Stromal cell of bone marrow (primary cell): ENCODE results near the gene NAV3.

Experiments used
- DNase-seq: peaks from one replicate; pipeline ENCODE4 v3.0.0-alpha.2; 2012; ENCODE audit warnings: low read depth

NAV3 gene

DNA sequence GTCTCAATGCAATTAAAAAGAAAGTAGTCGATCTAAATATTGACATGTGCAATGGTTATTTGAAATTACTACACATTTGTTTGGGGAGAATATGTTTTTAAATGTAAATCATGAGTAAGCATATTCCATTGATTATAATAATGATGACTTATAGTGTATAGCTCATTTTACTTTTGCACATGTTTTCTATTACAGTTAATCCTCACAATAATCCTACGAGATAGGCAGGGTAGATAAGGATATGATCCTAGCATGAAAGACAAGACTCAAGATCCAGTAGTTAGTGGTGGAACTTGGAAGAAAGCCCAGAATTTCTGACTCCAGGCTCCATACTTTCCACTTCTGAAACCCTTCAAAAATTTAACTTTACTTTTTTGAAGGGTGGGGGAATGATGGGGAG, 94.0 kb downstream of the NAV3 start:
- DNase-seq = peak; percentile 47

DNA sequence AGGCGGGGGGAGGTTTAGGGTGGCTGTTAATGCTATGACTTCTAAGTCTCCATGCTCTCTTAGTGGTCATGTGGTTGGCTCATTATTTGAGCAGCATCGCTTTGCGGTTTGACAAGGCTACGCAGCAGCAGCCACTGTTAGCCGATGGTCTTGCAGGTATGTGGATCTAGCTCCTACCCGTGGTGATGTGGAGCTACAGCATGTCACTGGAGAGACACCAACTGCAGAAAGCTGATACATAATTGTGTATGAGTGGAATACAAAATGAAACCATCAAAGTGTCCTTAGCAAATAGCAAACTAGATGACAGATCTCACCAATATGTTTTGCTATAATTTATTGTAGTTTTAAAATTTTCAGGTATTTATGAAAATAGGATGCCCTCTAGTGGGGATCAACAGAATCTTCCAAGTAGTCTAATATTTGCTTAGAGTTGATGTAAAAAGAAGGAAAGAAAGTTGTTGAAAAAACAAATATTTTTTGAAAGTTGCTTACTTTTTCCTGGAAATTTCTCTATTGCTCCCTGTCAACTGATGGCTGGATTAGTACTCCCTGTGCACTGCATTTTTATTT, 94.9 kb downstream of the NAV3 start:
- DNase-seq = peak; percentile 88

DNA sequence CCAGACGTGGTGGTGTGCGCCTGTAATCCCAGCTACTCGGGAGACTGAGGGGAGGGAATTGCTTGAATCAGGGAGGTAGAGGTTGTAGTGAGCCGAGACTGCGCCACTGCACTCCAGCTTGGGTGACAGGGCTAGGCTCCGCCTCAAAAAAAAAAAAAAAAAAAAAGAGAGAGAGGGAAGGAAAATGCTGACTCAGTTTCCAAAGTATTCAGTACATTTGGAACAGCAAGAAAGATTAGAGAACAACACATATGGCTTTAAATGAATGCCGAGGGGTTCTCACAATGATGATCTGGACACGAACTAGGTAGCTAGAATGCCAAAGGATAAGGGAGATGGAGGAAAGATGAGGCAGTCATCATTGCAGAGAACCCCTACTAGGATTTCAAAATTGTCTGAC, 97.4 kb downstream of the NAV3 start:
- DNase-seq = no peak

DNA sequence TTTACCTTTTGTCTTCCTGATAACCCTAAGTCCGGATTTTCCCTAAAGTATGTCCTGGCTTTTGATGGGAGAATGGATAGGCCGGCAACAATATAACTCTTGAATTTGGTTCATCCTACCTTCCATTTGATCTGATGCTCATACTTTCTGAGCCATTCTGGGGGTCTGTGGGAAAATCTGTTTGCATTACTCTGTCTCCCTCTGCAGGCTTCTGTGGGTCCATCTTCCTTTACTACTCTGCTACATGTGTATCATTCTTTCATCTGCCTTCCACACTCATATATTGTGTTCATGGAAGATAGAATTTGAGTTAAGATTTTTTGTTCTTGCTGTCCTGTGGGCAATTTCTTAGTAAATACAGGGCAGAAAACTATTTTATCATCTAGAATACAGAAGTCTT, 101.5 kb downstream of the NAV3 start:
- DNase-seq = no peak

DNA sequence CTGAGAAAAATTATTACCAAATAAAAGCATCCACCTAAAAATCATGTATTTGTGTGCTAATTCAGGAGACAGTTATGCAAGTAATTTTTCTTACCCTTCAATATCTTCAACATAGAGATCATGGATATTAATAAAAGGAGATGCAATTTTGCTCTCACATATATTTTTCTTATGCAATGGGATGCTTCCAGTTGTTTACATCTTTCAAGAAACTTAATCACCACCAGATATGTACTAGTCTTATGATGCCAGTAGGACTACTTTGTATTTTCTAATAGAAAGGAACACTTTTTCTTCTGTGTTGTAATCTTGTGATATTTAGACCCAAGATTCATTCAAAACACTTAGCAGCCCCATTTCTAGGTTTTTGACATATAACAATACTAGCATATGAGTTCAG, 107.6 kb downstream of the NAV3 start:
- no peak for DNase-seq

DNA sequence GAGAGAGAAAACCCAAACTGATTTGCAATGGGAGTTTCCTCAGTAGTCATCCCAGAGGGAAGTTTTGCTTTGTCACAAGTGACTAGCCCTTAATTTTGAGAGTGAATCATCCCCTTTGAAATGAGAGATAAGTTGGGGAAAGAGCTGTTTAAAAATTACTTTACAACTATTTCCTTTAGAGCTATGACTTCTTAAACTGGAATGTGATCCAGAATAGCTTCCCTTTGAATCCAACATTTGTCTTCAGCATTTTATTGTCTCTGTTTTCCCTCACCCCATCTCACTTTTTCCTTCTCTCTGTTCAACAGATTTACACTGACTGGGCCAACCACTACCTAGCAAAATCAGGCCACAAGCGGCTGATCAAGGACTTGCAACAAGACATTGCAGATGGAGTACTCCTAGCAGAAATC, 109.3 kb downstream of the NAV3 start:
- peak; percentile 79 for DNase-seq

DNA sequence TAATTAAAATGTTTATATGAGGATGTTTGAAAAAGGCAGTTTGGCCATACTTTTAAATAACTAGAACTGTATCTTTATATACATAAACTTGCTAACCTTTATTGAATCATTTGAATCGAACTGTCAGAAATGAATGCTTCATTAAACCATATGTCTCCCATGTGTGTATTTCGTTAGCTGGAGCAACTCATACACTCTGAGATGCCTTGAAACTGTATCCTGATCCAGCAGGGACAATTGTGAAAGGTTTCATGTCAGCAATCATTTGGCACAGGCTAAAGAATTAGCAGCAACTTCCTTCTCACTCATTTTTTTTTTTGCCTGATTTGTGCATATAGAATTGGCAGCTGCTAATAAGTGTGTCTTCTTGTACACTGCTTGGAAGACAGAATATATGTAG, 109.9 kb downstream of the NAV3 start:
- no peak for DNase-seq

DNA sequence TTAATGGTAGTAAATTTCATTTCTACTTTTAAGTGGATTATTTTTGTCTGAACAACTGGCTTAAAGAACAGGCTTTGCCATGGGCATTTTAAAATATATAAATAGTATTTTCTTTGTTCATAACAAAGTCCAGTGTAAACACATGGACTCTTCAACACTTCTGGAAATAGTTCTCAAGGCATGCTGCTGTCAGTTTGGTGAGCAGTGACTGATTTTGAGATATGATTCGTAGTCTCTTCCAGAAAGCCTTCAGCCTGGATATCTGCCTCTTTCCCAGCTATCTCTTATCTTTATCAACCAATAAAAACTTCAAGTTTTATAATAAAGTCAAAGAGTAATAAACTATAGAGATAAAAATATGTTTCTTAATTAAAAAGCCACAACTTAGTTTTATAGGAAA, 110.7 kb downstream of the NAV3 start:
- DNase-seq = no peak

DNA sequence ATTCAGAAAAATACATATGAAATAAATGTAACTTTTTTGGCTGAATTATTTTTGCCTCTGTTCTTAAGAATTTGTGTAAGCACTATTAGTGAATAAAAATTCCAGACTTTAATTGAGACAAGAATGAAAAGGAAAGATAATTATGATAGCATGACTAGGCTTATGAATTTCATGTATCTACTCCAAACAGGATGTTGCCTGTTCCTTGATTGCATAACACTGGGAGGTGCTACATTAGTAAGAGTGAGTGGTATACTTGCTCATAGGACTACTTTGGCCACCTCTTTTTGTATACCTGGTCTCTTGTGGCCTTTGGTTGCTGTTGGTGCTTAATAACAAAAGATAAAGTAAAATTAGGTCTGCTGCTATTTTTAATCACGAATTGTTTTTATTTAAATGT, 112.8 kb downstream of the NAV3 start:
- peak; percentile 63 for DNase-seq

DNA sequence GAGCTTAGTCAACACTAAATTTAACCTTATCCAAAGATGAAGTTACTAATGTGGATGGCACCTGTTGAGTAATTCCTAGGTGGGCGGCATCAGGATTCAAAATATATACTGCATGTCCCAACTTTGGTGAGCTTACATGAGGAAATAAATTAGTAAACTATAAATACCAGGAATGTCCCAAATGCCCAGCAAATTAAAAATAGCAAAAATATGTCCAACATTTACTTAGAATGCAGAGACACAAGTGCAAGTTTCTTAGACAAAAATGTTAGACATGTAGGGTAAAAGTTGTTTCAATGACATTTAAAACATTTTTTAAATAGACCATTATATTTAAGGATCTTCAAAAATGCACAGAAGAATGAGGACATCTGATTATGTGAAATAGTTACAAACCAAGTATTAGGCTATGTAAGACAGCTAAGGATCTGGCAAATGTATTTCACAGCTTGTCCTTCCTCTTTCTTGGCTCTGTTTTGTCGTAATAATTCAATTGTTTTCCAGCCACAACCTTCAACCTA, 115.9 kb downstream of the NAV3 start:
- no peak for DNase-seq

DNA sequence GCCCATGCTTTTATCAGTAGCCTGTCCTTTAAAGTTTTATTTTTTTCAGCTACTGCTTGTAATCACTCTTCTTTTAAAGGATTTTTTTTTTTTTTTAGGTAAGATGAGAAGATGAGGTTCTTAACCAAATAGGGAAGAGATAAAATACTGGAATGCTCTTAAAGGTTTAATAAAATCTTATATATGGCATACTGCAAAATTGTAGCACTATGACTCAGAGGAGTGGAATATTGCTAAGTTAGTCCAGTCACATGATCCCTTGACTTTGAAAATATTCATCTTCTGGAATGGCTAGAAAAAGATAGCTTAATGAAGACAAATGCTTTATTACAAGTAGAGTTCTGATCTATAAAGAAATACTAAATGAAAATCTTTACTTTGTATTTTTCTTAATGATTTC, 116.6 kb downstream of the NAV3 start:
- no peak for DNase-seq

DNA sequence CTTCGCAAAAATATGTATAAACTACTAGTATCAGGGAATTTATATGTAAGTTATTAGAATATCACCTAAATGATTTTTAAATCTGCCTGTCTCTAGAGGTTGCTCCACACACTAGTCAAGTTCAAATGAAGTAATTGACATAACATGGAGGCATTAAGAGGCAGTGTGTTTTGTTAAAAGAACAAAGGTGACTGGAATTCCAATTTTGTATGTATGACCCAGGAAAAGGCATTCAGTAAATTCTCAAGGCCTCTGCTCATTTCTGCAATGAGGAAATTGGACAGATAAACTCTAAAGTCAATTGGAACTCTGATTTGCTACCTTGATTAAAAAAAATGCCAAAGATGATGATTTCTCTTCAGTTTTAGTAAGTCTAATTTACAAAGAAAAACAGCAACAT, 117.1 kb downstream of the NAV3 start:
- no peak for DNase-seq

DNA sequence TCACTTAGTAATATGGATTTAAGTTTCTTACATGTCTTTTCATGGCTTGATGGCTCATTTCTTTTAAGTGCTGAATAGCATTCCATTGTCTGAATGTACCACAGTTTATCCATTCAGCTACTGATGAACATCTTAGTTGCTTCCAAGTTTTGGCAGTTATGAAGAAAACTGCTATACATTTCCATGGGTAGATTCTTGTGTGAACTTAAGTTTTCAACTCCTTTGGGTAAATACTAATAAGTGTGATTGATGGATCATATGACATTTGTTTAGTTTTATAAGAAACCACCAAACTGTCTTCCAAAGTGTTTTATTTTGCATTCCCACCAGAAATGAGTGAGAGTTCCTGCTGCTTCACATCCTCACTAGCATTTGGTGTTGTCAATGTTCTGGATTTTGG, 119.2 kb downstream of the NAV3 start:
- DNase-seq = no peak

DNA sequence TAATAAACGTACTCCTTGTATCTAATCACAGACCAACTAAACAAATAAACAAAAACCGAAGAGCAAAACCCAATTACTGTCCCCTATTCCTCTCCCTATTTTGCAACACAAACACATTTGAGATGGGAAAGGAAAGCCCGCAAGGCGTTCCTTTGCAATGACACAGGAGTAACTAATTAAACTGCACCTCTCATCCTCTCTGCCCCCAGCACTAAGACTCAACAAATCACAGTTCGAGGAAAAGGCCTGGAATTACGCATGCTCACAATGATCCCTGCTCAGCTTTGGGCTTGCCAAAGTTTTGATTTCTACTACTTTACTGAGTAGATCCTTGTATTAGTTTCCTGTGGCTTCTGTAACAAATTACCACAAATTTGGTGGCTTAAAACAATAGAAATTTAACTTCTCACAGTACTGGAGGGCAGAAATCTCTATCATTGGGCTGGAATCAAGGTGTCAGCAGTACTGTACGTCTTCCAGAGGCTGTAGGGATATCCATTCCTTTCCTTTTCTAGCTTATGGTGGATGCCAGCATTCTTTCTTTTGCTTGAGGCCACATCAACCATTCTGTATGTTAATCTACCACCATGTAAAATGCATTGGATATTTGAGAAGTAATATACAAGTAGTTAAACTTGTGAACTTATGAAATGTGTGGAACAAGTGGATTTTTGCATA, 123.0 kb downstream of the NAV3 start:
- DNase-seq = no peak

DNA sequence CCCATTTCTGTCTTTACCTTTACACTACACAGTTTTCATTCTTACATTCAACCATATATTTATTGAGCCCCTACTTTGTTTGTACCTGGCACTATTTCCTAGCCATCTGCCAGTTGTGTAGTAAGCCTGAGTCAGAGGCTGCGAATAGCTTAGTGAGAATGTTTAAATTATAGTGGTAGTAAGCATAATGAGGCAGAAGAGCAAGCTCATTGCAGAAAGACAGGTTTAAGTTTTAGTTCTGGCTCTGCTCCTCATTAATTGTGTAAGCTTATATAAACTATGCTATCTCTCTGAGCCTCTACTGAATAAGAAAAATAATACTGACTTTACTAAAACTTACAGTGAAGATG, 123.5 kb downstream of the NAV3 start:
- DNase-seq = no peak

DNA sequence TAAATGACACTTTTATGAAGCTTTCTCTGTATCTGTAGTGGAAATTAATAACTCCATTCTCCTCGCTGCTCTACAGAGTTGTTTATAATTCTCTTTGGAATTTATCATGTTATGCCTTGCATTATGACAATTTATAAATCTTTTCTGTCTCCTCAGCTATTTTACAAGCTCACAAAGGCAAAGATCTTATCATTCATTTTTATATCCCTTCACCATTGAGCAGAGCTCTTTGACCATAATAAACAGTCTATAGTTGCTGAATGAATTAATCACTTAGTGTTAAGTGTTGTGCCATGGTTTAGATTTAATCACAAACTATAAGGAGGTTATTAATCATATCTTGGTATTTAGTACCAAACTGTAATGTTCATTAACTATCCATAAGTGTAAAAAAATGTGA, 126.4 kb downstream of the NAV3 start:
- no peak for DNase-seq

DNA sequence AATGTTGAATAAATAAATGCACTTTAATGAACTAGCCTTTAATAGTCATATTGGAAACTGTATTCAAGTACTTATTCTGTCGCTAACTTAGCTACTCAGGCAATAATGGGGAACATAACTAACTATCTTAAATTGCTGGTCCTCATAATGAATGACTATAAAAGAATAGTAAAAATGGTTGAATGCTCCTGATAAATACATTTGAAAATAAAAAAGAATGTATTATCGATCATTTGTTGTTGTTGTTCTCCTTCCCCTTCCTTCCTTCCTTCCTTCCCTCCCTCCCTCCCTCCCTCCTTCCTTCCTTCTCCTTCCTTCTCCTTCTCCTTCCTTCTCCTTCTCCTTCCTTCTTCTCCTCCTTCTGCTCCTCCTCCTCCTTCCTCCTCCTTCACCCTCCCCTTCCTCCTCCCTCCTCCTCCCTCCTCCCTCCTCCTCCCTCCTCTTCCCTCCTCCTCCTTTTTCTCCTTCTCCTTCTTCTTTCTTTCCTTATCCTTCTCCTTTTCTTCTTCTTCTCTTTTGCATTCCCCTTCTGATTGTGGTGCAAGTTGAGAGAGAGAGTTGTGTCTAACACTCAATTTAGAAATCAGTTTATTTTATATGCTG, 133.0 kb downstream of the NAV3 start:
- no peak for DNase-seq

DNA sequence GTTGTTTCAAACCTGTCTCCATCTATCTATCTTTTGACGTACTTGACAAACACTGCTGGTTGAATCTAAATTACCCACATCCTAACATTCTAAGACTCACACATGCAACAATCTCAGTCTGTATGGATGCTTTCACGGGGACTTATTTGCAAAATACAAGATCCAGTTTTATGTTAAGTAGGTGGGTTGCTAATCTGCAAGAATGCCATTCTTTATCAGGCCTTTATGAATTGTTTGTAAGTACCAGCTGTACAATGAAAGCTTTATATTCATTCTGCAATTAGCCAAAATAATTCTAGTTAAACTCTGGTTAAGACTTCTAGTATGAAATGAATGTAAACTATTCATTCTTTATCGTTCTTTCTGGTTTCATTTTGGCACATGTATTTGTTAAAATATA, 135.1 kb downstream of the NAV3 start:
- no peak for DNase-seq

DNA sequence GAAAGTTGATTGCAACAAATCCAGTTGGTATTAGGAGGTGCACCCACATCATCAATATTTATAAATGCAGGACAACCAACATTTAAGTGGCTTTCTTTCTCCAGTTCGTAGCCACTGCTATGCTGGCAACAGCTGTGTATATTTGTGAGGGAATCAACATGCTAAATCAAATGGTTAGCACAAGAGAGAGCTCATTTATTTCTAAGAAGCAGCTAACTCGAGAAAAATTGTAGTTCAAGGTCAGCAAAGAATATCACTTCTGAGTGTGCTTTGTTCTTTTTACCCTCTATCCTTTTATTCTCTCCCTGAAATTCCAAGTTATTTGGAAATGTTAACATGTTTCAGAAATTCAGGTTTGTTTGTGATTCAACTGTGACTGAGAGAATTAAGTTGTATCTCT, 137.3 kb downstream of the NAV3 start:
- DNase-seq = no peak

DNA sequence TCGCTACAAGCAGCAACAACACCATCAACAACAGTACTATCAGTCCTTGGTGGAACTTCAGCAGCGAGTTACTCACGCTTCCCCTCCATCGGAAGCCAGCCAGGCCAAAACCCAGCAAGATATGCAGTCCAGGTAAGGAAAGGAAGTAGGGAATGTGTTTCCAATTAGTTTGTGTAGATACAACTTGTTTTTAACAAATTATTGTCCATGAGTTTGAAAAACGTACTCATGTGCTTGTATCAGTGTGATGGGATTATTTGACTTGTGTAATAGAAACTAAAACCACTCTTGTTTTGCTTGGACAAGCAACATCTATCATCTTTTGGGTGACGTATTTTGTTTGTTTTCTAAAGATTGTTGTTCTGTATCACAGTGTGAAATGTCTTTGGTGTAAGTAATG, 137.9 kb downstream of the NAV3 start:
- no peak for DNase-seq

DNA sequence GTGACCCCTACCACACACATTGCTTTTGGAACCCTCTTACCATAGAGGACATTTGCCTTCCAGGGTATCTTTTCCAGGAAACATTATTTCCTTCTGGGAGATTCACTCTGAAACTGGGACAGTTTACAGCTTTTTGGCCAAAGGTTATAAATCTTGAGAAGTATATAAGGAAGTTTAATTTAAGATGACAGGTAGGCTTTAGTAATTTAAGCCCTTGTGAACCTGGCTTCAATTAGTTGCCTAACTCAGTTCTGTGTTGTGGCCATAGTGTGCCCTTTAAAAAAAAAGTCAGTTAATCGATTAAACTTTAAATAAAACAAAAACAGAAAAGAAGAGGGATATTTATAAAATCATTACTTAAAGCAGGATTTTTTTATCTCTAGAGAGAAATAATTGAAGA, 142.9 kb downstream of the NAV3 start:
- no peak for DNase-seq

DNA sequence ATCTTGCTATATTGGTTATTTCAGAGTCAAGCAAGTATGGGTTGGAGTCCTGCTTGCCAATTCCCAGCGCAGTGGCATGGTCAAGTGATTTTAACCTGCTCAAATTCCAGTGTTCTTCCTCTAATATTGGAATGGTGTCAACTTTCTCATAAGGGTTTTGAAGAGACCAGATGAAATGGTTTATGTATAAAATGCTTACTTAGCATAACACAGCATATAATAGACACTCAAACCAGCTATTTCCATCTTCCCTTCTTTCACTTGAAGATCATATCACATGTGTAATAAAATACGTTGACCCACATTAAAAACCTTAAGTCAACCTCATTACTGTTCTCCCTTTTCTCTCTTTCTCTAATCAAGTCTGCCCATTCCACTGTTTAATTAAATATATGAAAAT, 144.0 kb downstream of the NAV3 start:
- DNase-seq = no peak

DNA sequence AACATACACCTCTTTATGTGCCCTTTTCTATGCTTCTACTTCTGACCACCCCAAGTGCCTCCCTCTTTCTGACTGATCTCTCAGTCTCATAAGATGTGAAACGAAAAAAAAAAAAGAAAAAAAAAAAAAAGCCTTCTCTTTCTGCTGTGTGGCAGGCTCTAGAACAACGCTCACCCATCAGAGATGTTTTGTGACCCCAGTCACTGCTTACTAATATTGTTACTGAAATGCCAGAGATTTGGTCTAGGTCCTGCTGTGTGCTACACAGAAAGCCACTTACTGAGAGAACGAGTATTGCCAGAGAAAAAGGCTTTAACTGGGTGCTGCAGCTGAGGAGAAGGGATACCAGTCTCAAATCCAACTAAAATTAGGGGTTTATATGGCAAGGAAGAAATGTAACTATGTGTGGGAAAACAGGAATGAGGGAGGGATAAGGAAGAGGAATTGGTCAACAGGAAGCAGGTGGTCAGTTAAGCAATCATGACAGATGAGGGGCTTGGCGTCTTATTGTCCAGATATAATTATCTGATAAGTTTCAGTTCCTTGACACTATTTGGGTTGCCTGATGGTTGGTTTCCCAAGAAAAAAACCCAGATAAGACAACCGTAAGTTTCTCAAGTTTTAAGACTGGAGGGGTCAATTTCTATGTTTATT, 149.0 kb downstream of the NAV3 start:
- no peak for DNase-seq
